ENCODE results near the gene CCDC12.

Gene CCDC12

GRCh38 chr3:46904303-46905212 is 72.0 kb downstream of the CCDC12 start:
- no peak for DNase-seq

GRCh38 chr3:46903341-46904302 is 72.9 kb downstream of the CCDC12 start:
- DNase-seq = peak; percentile 55

GRCh38 chr3:46902188-46902631 is 74.3 kb downstream of the CCDC12 start:
- DNase-seq = no peak

- DNase-seq = no peak
These were observed 74.9 kb downstream of the CCDC12 start for GRCh38 chr3:46901591-46902187.

GRCh38 chr3:46901061-46901460 is 75.5 kb downstream of the CCDC12 start:
- DNase-seq = no peak

GRCh38 chr3:46900356-46900755 is 76.2 kb downstream of the CCDC12 start:
- DNase-seq = no peak

GRCh38 chr3:46900007-46900292 is 76.6 kb downstream of the CCDC12 start:
- no peak for DNase-seq

GRCh38 chr3:46899151-46900006 is 77.2 kb downstream of the CCDC12 start:
- no peak for DNase-seq

- no peak for DNase-seq
These were observed 78.0 kb downstream of the CCDC12 start for GRCh38 chr3:46898321-46899150.

GRCh38 chr3:46897829-46898320 is 78.7 kb downstream of the CCDC12 start:
- DNase-seq = no peak

GRCh38 chr3:46897031-46897430 is 79.5 kb downstream of the CCDC12 start:
- DNase-seq = no peak

GRCh38 chr3:46896386-46896785 is 80.2 kb downstream of the CCDC12 start:
- no peak for DNase-seq

GRCh38 chr3:46895761-46896160 is 80.8 kb downstream of the CCDC12 start:
- DNase-seq = no peak

GRCh38 chr3:46895204-46895660 is 81.3 kb downstream of the CCDC12 start:
- DNase-seq = peak; percentile 28

- DNase-seq = no peak
These were observed 82.3 kb downstream of the CCDC12 start for GRCh38 chr3:46894256-46894655.

GRCh38 chr3:46893763-46894162 is 82.8 kb downstream of the CCDC12 start:
- no peak for DNase-seq

- no peak for DNase-seq
These were observed 83.3 kb downstream of the CCDC12 start for GRCh38 chr3:46893146-46893748.

GRCh38 chr3:46892285-46893145 is 84.0 kb downstream of the CCDC12 start:
- peak; percentile 26 for DNase-seq

GRCh38 chr3:46891132-46891531 is 85.4 kb downstream of the CCDC12 start:
- DNase-seq = no peak
